Nephron (organoid): ENCODE measurements around the gene ZNF248.
"Not testable (repeated sequence)": the region's sequence is repeated elsewhere in the genome, so short reads cannot be mapped to it uniquely, and the experiment has no call there.

Experiments used
- H3K27ac Mint-ChIP-seq, 3 experiments: 2 replicates each; pipeline ENCODE4 v1.8.0; 2020; ENCODE audit warnings: mixed read lengths in 3 of 3, mild to moderate bottlenecking in 2 of 3, moderate library complexity in 1 of 3
- H3K27me3 Mint-ChIP-seq: 2 replicates; pipeline ENCODE4 v1.8.0; 2021; ENCODE audit warnings: low read depth, mild to moderate bottlenecking, moderate library complexity, mixed read lengths
- H3K36me3 Mint-ChIP-seq: 2 replicates; pipeline ENCODE4 v1.8.0; 2020; ENCODE audit warnings: low read depth, mixed read lengths
- H3K4me1 Mint-ChIP-seq: 2 replicates; pipeline ENCODE4 v1.8.0; 2020; ENCODE audit warnings: mixed read lengths
- H3K4me3 Mint-ChIP-seq, 3 experiments: 2 replicates each; pipeline ENCODE4 v1.8.0; 2020; ENCODE audit warnings: mild to moderate bottlenecking in 3 of 3, mixed read lengths in 3 of 3, moderate library complexity in 2 of 3
- H3K9me3 Mint-ChIP-seq: 2 replicates; pipeline ENCODE4 v1.8.0; 2020; ENCODE audit warnings: mixed read lengths
- TF ChIP-seq, protein P1 (sequence below), 3 experiments: fragments of 200-600 bp; sonication (generic); IDR thresholded peaks; one replicate each; pipeline ENCODE4 v1.5.0; 2021; ENCODE audit warnings: antibody characterized with exemption in 3 of 3; ENCODE audit not compliant: unreplicated experiment in 3 of 3

The ZNF248 gene

DNA sequence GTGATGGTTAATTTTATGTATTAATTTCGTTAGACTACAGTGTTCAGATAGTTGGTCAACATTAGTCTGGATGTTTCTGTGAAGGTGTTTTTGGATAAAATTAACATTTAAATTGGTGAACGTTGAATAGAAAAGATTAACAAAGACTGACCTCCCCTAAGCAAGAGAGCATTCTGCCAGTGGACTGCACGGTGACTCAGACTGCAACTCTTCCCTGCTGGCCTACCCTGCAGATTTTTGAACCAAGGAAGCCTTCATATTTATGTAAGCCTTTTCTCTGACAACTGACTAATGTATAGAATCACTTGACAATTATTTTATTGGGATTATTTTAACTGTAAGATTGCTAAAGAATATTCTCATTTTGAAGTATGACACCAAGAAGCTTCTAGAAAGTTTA lies 7.9 kb upstream of the ZNF248 start:
- Mint-ChIP-seq H3K27ac (peak overlapping the region in 1 of 3 experiments; percentile 55), H3K9me3 (peaks cover 38% of the 10 kb centered on the region), H3K27me3 (no peaks in the 10 kb centered on the region), H3K4me3 (no peak overlapping the region), H3K36me3 (no peaks in the 10 kb centered on the region), H3K4me1 (no peaks in the 10 kb centered on the region)
- TF ChIP-seq, protein P1, sequence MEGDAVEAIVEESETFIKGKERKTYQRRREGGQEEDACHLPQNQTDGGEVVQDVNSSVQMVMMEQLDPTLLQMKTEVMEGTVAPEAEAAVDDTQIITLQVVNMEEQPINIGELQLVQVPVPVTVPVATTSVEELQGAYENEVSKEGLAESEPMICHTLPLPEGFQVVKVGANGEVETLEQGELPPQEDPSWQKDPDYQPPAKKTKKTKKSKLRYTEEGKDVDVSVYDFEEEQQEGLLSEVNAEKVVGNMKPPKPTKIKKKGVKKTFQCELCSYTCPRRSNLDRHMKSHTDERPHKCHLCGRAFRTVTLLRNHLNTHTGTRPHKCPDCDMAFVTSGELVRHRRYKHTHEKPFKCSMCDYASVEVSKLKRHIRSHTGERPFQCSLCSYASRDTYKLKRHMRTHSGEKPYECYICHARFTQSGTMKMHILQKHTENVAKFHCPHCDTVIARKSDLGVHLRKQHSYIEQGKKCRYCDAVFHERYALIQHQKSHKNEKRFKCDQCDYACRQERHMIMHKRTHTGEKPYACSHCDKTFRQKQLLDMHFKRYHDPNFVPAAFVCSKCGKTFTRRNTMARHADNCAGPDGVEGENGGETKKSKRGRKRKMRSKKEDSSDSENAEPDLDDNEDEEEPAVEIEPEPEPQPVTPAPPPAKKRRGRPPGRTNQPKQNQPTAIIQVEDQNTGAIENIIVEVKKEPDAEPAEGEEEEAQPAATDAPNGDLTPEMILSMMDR (IDR thresholded peaks at IDR 0.05; ENCODE audit: unreplicated experiment in 3 of 3), result no peak

DNA sequence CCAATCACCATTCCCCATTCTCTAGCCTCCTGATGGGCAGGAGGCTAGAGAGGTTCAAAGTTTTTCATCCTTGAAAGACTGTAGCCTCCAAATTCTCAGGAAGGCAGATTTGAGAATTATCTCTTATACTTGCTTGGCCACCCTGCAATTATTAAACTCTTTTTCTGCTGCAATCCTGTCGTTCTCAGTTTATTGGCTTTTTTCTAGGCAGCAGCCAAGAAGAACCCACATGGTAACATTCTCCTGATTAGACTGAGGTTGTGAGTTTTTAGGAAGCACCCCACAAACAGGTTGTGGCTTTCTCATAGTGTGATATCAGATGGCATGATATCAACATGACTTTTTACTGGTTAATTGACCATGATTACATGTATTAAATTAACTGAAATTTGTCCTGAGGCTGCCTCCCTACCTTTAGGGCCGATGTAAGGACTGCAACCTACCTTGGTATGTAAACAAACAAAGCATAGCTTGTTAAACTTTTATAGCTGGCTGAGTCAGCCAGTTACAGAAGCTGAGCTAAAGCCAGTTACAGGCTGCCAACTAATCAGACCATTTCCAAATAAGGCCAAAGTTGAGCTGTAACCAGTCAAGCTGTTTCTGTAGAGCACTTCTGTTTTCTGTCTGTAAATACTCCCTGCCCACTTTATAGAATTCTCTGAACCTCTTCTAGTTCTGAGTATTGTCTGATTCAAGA lies 3.2 kb upstream of the ZNF248 start:
- TF ChIP-seq, protein P1 (IDR thresholded peaks at IDR 0.05; ENCODE audit: unreplicated experiment in 3 of 3), result no peak
- Mint-ChIP-seq H3K9me3 (peaks cover 34% of the 10 kb centered on the region), H3K27me3 (no peaks in the 10 kb centered on the region), H3K27ac (no peak overlapping the region), H3K4me1 (peaks cover 11% of the 10 kb centered on the region), H3K4me3 (no peak overlapping the region), H3K36me3 (no peaks in the 10 kb centered on the region)

DNA sequence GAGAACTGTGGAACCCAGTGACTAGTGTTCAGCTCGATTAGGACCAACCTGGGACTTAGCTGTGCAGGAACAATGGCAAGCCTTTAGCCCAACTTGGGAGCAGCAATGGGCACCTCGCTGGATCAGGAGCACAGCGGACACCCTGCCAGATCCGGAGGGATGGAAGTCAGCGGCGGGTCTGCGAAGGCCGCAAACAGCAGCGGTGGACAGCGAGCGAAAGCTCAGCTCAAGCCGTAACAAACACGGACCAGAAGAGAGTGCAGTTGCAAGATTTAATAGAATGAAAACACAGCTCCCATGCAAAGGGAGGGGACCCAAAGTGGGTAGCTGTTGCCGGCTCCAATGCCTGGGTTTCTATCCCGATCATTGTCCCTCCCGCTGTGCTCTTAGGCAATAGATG lies 1.9 kb upstream of the ZNF248 start:
- H3K36me3 Mint-ChIP-seq, H3K27ac Mint-ChIP-seq, H3K27me3 Mint-ChIP-seq: not testable (repeated sequence)
- Mint-ChIP-seq H3K4me3 (peak overlapping the region in 1 of 3 experiments; percentile 87), H3K9me3 (peaks cover 31% of the 10 kb centered on the region), H3K4me1 (peaks cover 25% of the 10 kb centered on the region)

DNA sequence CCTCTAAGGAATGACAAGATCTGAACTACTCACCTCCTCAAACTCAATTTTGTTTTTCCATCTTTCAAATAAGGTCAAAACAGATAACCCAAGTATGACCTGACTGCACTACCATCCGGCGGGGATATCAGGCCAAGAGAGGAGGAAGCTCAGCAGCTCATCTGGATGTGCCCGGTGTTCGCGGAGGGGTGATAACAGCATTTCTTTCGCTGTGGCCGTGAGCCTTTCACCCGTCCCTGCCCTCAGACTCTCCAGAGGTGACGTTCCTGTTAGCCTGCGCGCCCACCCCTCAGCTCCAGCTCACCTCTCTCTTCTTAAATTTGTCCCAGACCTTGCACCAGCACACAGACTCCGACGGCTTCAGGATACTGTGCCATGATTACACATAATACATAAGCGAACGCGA lies 526 bp downstream of the ZNF248 start:
- TF ChIP-seq, protein P1 (IDR thresholded peaks at IDR 0.05; ENCODE audit: unreplicated experiment in 3 of 3), result no peak
- Mint-ChIP-seq H3K27ac (peak overlapping the region; percentile 46 to 98 (median 92)), H3K36me3 (peaks cover 28% of the 10 kb centered on the region), H3K9me3 (peaks cover 30% of the 10 kb centered on the region), H3K4me3 (peak overlapping the region; percentile 87 to 92 (median 91)), H3K27me3 (no peaks in the 10 kb centered on the region), H3K4me1 (peaks cover 27% of the 10 kb centered on the region)

DNA sequence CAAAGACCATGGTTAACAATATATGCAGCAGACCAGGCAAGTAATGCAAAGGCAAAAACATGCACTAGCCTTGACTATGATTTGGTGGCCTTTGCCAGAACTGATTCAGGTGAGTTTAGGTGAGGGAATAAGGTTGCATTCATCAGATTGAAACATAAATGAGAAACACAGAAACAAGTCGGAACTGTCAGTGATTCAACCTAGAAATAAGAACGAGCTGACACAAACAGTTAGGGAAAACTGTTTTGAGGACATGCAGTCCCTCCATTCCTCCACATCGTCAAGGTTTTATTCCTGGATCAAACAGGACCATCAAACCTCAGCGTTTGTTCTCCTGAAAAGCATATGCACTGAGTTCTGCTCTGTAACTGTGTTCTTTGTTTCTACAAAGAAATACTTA lies 1.8 kb downstream of the ZNF248 start:
- peak overlapping the region; percentile 80 to 87 (median 84) for H3K4me3 Mint-ChIP-seq
- TF ChIP-seq, protein P1 (IDR thresholded peaks at IDR 0.05; ENCODE audit: unreplicated experiment in 3 of 3), result no peak
- peaks cover 37% of the 10 kb centered on the region for H3K36me3 Mint-ChIP-seq
- peaks cover 29% of the 10 kb centered on the region for H3K9me3 Mint-ChIP-seq
- H3K4me1 Mint-ChIP-seq, result peaks cover 27% of the 10 kb centered on the region
- H3K27me3 Mint-ChIP-seq, result no peaks in the 10 kb centered on the region
- no peak overlapping the region for H3K27ac Mint-ChIP-seq

DNA sequence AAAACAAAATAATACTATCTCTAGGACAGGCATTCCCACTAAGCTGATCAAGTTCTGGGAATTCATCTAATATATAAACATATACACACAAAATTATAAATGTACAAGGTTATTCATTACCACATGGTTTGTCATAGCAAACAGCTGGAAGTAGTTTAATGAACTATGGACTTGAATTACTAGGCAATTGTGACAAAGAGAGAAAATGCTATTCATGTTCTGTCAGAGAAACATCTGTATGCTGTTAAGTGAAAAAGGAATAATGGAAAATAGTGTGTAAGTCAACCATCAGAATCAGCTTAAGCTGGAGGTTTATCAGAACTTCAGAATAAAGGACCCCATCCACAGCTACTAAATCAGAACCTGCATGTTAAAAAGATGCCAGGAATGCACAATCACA lies 2.8 kb downstream of the ZNF248 start:
- peaks cover 27% of the 10 kb centered on the region for H3K4me1 Mint-ChIP-seq
- TF ChIP-seq, protein P1 (IDR thresholded peaks at IDR 0.05; ENCODE audit: unreplicated experiment in 3 of 3), result no peak
- H3K4me3 Mint-ChIP-seq, result peak overlapping the region; percentile 43 to 84 (median 53)
- no peaks in the 10 kb centered on the region for H3K27me3 Mint-ChIP-seq
- peaks cover 47% of the 10 kb centered on the region for H3K36me3 Mint-ChIP-seq
- peaks cover 24% of the 10 kb centered on the region for H3K9me3 Mint-ChIP-seq
- H3K27ac Mint-ChIP-seq, result no peak overlapping the region
